ENCODE measurements around the gene DPP6.

Gene DPP6

GRCh38 chr7:154451480-154452457 lies 399.6 kb downstream of the DPP6 start:
- DNase-seq (ENCODE audit: low read depth) = no peak

GRCh38 chr7:154463794-154464193 lies 411.6 kb downstream of the DPP6 start:
- DNase-seq (ENCODE audit: low read depth) = no peak

DNA sequence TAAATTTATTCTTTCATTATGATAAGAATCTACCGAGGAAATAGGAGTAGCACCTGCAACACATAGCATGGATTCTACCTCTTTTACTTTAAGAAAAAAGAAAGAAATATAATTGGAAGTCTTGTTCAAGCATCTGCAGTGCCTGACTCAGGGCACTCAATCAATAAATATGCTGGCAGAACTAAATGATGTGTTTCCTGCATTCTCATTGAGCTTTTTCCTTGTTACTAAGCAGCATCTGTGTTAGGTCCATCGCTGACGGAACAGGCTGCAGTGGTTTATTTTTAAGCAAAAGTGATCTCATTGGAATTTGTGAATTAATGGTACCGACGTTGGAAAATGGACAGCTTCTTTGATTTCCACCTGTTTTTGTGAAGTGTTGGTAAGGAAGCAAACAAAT lies 417.5 kb downstream of the DPP6 start:
- DNase-seq (ENCODE audit: low read depth) = no peak

- DNase-seq (ENCODE audit: low read depth) = no peak
These were observed 420.1 kb downstream of the DPP6 start for GRCh38 chr7:154472343-154472742.

GRCh38 chr7:154473360-154473759 lies 421.2 kb downstream of the DPP6 start:
- DNase-seq (ENCODE audit: low read depth) = no peak

DNA sequence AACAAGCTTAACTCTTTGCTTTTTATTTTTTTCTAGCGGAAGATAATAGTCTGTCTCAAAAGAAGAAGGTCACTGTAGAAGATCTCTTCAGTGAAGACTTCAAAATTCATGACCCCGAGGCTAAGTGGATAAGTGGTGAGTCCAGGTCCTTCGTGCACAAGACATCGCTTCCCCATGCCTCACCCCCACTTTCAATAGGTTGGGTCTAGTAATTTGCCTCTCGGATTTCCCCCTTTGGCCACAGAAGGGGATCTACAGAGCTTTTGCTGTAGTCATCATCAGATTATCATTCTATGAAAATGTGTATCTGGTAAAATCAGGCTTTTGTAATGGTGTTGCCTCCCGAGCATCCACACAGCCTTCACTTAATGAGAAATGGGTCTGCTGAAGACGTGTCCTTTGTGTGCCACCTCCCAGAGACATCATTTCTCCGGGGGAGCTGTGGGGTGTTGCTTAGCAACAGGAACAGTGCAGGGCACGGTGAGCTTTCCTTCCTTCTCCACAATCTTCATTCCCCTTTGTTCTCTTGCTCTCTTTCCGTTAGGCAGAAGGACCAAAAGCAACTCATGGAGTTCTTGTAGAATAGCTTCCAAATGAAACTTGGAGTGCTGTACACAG lies 422.8 kb downstream of the DPP6 start:
- no peak for DNase-seq (ENCODE audit: low read depth)

GRCh38 chr7:154475864-154476263 lies 423.7 kb downstream of the DPP6 start:
- no peak for DNase-seq (ENCODE audit: low read depth)

DNA sequence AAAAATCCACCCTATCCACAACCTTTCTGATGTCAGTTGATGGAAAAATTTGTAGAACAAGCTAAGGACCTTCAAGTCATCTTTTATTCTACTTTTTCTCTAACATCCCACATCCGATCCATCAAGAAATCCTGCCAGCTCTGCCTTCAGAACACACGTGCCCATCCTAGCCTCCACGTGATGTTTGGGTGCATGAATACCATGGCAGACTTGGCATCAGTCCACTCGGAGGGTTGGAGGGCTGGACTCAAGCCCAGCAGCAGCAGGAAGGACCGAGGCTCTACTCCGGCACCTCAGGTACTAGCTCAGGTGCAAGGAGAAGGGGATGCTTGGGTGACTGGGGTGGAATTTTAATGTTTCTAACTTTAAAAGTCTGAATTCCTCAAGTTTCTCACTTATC lies 428.6 kb downstream of the DPP6 start:
- DNase-seq (ENCODE audit: low read depth) = no peak

DNA sequence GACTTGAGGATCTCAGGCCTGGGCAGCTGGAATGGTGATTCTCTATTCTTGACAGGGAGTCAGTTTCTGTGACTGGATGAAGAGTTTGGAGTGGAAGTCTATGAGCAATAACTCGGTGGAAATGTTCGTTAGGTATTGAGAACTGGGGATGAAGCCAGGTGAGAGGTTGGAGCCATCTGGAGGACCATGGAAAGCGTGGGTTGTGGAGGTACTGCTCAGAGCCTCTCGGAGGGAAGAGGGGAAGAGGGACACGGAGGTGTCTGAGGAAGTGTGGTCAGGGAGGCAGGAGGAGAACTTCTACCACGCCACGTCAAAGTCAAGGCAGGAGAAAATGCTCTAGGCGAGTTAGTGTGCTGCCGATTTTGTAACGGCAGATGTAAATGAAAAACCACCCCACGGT lies 430.7 kb downstream of the DPP6 start:
- DNase-seq (ENCODE audit: low read depth) = no peak

GRCh38 chr7:154484406-154484805 lies 432.2 kb downstream of the DPP6 start:
- no peak for DNase-seq (ENCODE audit: low read depth)

GRCh38 chr7:154484943-154485342 lies 432.7 kb downstream of the DPP6 start:
- no peak for DNase-seq (ENCODE audit: low read depth)

DNA sequence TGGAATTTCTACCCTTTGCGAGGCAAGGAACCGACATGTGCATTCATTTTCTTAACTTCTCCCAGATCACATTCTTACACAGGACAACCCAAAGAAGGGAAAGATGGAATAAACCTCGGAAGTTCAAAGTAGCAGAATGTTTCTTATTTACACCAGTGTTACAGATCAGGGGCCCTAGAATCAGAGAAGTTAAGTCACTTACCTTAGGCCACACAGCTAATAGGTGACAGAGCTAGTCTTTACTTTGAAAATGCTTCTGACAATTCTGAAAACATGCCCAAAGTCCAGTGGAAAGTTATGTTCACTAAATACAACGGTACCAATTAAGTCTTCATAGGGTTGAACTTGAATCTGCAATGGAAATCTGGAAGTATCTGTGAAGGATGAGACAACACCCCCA lies 437.7 kb downstream of the DPP6 start:
- no peak for DNase-seq (ENCODE audit: low read depth)

DNA sequence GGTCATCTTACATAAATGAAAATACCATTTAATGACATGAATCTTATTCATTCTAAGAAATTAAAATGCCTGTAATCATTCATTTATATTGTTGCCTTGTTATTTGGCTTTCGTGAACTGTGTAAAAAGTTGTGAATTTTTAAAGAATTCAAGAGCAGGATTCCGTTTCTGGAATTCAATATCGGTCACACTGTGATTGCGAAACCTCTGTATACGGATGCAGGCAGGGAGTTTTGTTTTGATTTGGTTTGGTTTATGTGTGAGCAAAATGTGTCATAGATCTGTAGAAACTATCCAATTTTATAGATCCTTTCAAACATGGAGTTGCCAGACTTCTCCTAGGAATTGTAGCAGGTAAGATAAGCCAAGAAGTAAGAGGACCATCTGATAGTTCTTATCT lies 441.4 kb downstream of the DPP6 start:
- DNase-seq (ENCODE audit: low read depth) = no peak

GRCh38 chr7:154497751-154498150 lies 445.6 kb downstream of the DPP6 start:
- no peak for DNase-seq (ENCODE audit: low read depth)

- DNase-seq (ENCODE audit: low read depth) = no peak
These were observed 451.9 kb downstream of the DPP6 start for GRCh38 chr7:154503962-154504550.

DNA sequence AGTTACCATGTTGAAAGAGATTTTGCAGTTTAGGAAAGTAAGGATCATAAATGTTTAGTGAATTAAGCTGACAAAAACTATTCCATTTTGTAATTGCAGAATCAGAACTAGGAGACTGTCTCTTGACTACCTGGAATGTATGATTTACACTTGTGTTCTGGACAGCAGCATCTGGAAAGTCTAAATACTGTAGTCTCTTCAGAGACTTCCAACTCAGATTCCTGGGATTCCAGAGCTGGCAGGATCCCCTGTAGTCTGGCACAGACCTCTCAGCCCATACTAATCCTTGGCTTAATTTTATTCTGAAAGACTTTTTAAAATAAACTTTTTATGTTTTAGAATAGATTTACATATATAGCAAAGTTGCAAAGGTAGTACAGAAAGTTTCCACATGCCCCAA lies 452.7 kb downstream of the DPP6 start:
- no peak for DNase-seq (ENCODE audit: low read depth)

GRCh38 chr7:154505362-154505761 lies 453.2 kb downstream of the DPP6 start:
- DNase-seq (ENCODE audit: low read depth) = no peak

DNA sequence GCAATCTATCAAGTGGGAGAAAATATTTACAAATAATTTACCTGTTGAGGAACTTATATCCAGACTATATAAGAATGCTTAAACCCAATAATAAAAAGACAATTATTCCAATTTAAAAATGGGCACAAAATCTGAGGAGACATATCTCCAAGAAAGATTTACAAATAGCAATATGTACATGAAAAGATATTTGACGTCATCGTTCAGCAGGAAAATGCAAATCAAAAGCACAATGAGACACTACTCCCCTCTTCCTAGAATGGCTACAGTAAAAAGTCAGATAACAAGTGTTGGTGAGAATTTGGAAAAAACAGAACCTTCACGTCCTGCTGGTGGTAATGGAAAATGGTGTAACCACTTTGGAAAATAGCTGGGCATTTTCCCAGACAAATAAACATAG lies 457.0 kb downstream of the DPP6 start:
- DNase-seq (ENCODE audit: low read depth) = no peak

- no peak for DNase-seq (ENCODE audit: low read depth)
These were observed 460.1 kb downstream of the DPP6 start for GRCh38 chr7:154512121-154512833.

DNA sequence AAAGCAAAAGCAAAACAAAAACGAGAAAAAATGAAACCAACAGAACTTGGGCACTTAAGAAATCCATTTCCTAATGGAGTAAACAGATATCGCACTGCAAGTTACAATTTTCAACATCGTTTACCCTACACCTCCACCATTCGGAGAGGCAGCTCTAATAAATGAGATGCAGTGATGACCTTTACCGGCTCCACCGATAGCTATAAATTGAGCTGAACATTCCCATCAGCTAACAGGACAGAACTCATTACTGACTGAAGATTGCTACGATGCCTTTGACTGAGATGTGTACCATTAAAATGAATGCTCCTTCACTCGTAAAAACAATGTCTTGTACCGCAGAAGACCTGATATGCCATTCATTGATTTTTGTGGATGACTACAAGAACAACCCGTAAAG lies 465.6 kb downstream of the DPP6 start:
- no peak for DNase-seq (ENCODE audit: low read depth)

DNA sequence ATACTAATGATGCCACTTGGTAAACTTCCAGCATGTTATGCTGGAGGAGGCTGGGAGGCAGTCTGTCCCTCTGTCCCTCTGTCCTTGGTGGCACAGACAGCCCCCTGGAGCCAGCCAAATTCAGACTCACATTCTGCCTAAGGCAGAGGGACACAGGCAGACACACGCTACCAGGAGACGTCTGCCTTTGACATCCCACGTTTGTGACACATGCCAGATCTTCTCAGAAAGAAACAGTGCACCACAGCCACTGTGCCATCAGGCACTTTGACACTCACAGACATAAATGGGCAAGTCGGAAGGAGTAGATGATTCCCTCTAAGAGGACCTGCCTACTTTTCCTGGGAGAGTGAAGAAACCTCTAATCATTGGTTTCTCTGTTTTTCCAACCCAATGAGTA lies 467.0 kb downstream of the DPP6 start:
- no peak for DNase-seq (ENCODE audit: low read depth)

GRCh38 chr7:154530136-154530535 lies 477.9 kb downstream of the DPP6 start:
- DNase-seq (ENCODE audit: low read depth) = no peak

- no peak for DNase-seq (ENCODE audit: low read depth)
These were observed 480.6 kb downstream of the DPP6 start for GRCh38 chr7:154532771-154533170.

Data from non-pigmented ciliary epithelial cell (primary cell).